Gastroesophageal sphincter (tissue), 3 donors: ENCODE measurements around the gene CLCN1.

Experiments used
- POLR2A ChIP-seq, 2 donors: fragments of 450-650 bp; IDR thresholded peaks; one replicate each; pipeline ENCODE4 v1.6.1; 2017; ENCODE audit warnings: antibody characterized with exemption in 2 of 2, mild to moderate bottlenecking in 2 of 2, moderate library complexity in 1 of 2
- TF ChIP-seq, protein P1 (sequence below), 4 experiments: fragments of 200-600 bp in 2 of 4; fragments of 450-650 bp in 2 of 4; sonication (generic) in 1 of 4; IDR thresholded peaks; one replicate each; pipeline ENCODE4 v1.5.1; 2017 to 2019; ENCODE audit warnings: antibody characterized with exemption in 4 of 4, mild to moderate bottlenecking in 2 of 4, moderate library complexity in 2 of 4

DNA sequence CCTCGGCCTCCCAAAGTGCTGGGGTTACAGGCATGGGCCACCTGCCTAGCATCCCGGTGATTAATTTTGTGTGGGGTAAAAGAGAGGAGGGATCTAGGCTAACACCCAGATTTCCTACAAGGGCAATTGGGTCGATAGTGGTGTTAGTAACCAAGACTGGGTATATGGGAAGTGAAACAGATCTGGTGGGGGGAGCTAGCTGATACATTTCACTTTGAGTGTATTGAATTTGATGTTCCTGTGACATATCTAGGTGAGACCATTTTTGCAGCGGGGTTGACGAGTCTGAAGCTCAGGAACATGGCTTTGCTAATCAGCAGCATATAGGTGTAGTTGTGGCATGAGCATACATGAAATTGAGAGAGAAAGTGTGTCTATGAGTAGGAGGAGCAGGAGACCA is 12.0 kb downstream of the CLCN1 start:
- TF ChIP-seq, protein P1, sequence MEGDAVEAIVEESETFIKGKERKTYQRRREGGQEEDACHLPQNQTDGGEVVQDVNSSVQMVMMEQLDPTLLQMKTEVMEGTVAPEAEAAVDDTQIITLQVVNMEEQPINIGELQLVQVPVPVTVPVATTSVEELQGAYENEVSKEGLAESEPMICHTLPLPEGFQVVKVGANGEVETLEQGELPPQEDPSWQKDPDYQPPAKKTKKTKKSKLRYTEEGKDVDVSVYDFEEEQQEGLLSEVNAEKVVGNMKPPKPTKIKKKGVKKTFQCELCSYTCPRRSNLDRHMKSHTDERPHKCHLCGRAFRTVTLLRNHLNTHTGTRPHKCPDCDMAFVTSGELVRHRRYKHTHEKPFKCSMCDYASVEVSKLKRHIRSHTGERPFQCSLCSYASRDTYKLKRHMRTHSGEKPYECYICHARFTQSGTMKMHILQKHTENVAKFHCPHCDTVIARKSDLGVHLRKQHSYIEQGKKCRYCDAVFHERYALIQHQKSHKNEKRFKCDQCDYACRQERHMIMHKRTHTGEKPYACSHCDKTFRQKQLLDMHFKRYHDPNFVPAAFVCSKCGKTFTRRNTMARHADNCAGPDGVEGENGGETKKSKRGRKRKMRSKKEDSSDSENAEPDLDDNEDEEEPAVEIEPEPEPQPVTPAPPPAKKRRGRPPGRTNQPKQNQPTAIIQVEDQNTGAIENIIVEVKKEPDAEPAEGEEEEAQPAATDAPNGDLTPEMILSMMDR (IDR thresholded peaks at IDR 0.05) = no peak
- no peak for TF ChIP-seq POLR2A (IDR thresholded peaks at IDR 0.05)
